Measurements from ENCODE around the gene UNC5CL. TPM values are rescaled to one million over a fixed set of nuclear protein-coding genes. Genes with fewer than 3 reads are reported as not detected.

Gene UNC5CL
- total RNA-seq, 1 experiment from 2014 or later = 0.41 TPM

DNA sequence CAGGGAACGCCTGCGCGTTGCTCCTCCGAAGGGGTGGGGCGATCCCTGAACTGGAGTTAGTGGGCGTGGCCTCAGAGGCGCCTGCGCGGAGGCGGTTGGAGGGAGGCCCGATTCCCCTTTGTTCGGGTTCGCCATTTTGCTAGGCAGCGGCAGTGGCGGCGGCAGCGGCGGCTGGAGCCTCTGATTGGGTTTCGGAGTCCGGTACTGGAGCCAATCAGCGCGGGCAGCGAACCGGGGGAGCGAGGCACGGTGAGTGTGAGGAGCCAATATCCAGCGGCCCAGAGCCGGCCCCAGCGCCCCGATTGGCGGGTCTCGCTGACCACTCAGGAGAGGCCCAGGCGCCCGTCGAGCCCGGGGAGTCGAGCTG is 33.8 kb upstream of the UNC5CL start, which contains the start of gene NFYA:
NFYA (plus strand) TSS at position 139 of the 367 bp plus-strand sequence. CDS start 6,116 bp downstream, outside the sequence.
- intact Hi-C loops (cut with micrococcal nuclease; ENCODE audit: unreplicated experiment) = loop anchor here (5.0 kb wide), 1 partner anchor 244 kb away; no protein-coding TSS in a partner anchor
- no peak for TF ChIP-seq CTCF (conservative IDR thresholded peaks at IDR 0.05; ENCODE audit: low read depth, low read length)
- TF ChIP-seq EZH2 (IDR thresholded peaks at IDR 0.05; ENCODE audit: borderline replicate concordance, low read depth, low read length, poor library complexity, severe bottlenecking) = no peak
- POLR2A ChIA-PET (ENCODE audit: low non-redundant PET) = interaction anchor here (0.8 kb wide), 1 partner anchor 16 kb away, joined by 4 read pairs; no protein-coding TSS in a partner anchor
- CTCF ChIA-PET = interaction anchor here (1.0 kb wide), 1 partner anchor 247 kb away, joined by 4 read pairs; no protein-coding TSS in a partner anchor
- H3K4me1 ChIP-seq (ENCODE audit: insufficient read depth, low read length, poor library complexity, severe bottlenecking) = peaks cover 28% of the 10 kb centered on the region
- BruUV-seq (replicated peaks) = no TSS peak
- H3K9me3 ChIP-seq (ENCODE audit: low read depth, low read length, poor library complexity, severe bottlenecking) = no peaks in the 10 kb centered on the region
- H3K27ac ChIP-seq (ENCODE audit: low read depth, low read length, poor library complexity, severe bottlenecking) = peak within 1 kb of the TSS; percentile 100
- H3K36me3 ChIP-seq (ENCODE audit: insufficient read depth, low read length, poor library complexity, severe bottlenecking) = no peaks in the 10 kb centered on the region
- peak; percentile 99 for DNase-seq (ENCODE audit: low spot score)
- peak within 1 kb of the TSS; percentile 91 for H3K4me3 ChIP-seq (ENCODE audit: low read depth, low read length, poor library complexity, severe bottlenecking)
- H3K27me3 ChIP-seq (replicated peaks; ENCODE audit: insufficient read depth, low read depth, low read length, poor library complexity) = no peaks in the 10 kb centered on the region

GRCh38 chr6:41071923-41072835 is 33.2 kb upstream of the UNC5CL start, which contains the start of gene OARD1:
Gene OARD1, minus strand, starts transcription at chr6:41072356. Its CDS starts 722 bp downstream, at chr6:41071634.
- peaks cover 28% of the 10 kb centered on the region for H3K4me1 ChIP-seq (ENCODE audit: insufficient read depth, low read length, poor library complexity, severe bottlenecking)

More at GRCh38 chr6:41071923-41072835, 33.2 kb upstream of the UNC5CL start, which contains the start of gene OARD1:
- TF ChIP-seq CTCF (conservative IDR thresholded peaks at IDR 0.05; ENCODE audit: low read depth, low read length) (no peak), EZH2 (IDR thresholded peaks at IDR 0.05; ENCODE audit: borderline replicate concordance, low read depth, low read length, poor library complexity, severe bottlenecking) (no peak)
- intact Hi-C loops (cut with micrococcal nuclease; ENCODE audit: unreplicated experiment) = loop anchor here (5.0 kb wide), 1 partner anchor 245 kb away; no protein-coding TSS in a partner anchor
- DNase-seq (ENCODE audit: low spot score) = peak; percentile 90
- Histone ChIP-seq H3K4me3 (ENCODE audit: low read depth, low read length, poor library complexity, severe bottlenecking) (peak within 1 kb of the TSS; percentile 91), H3K36me3 (ENCODE audit: insufficient read depth, low read length, poor library complexity, severe bottlenecking) (peaks cover 2% of the 10 kb centered on the region), H3K9me3 (ENCODE audit: low read depth, low read length, poor library complexity, severe bottlenecking) (no peaks in the 10 kb centered on the region), H3K27ac (ENCODE audit: low read depth, low read length, poor library complexity, severe bottlenecking) (peak within 1 kb of the TSS; percentile 100), H3K27me3 (replicated peaks; ENCODE audit: insufficient read depth, low read depth, low read length, poor library complexity) (no peaks in the 10 kb centered on the region)
- POLR2A ChIA-PET (ENCODE audit: low non-redundant PET) = interaction anchor here (0.8 kb wide), 1 partner anchor 17 kb away, joined by 4 read pairs; no protein-coding TSS in a partner anchor
- CTCF ChIA-PET = interaction anchor here (1.0 kb wide), 1 partner anchor 247 kb away, joined by 4 read pairs; no protein-coding TSS in a partner anchor
- no TSS peak for BruUV-seq (replicated peaks)
